Mesendoderm (in vitro differentiated cells): Measurements from ENCODE around the gene GAL.

ENCODE experiments used
- DNase-seq: peaks from one replicate; pipeline ENCODE4 v3.0.0; 2013
- H2AK5ac ChIP-seq: 2 replicates; pipeline ENCODE4 v1.6.1; 2013; ENCODE audit warnings: low read length, inconsistent platforms
- H2BK120ac ChIP-seq: 2 replicates; pipeline ENCODE4 v1.6.1; 2013; ENCODE audit warnings: low read depth, mild to moderate bottlenecking, low read length, moderate library complexity, mixed read lengths
- H2BK15ac ChIP-seq: replicated peaks from 2 replicates; pipeline ENCODE4 v1.6.1; 2013; ENCODE audit warnings: low read depth, mild to moderate bottlenecking, moderate library complexity
- H2BK5ac ChIP-seq: 2 replicates; pipeline ENCODE4 v1.6.1; 2013; ENCODE audit warnings: low read length, inconsistent platforms
- H3K18ac ChIP-seq: 2 replicates; pipeline ENCODE4 v1.6.1; 2013; ENCODE audit warnings: mild to moderate bottlenecking, low read length, mixed read lengths
- H3K23ac ChIP-seq: one replicate; pipeline ENCODE4 v1.6.1; 2013; ENCODE audit warnings: low read length
- H3K27ac ChIP-seq: 2 replicates; pipeline ENCODE4 v1.5.1; 2013; ENCODE audit warnings: low read depth, mild to moderate bottlenecking, inconsistent platforms, low read length, moderate library complexity
- H3K27me3 ChIP-seq: 2 replicates; pipeline ENCODE4 v1.6.1; 2013; ENCODE audit warnings: low read length, control low read depth, mild to moderate bottlenecking, inconsistent platforms; ENCODE audit not compliant: insufficient read depth, poor library complexity
- H3K36me3 ChIP-seq: 2 replicates; pipeline ENCODE4 v1.6.1; 2013; ENCODE audit warnings: low read length, inconsistent platforms; ENCODE audit not compliant: control insufficient read depth, insufficient read depth
- H3K4ac ChIP-seq: one replicate; pipeline ENCODE4 v1.6.1; 2013; ENCODE audit warnings: low read depth, mild to moderate bottlenecking, low read length, moderate library complexity
- H3K4me1 ChIP-seq: 2 replicates; pipeline ENCODE4 v1.6.1; 2013; ENCODE audit warnings: low read depth, low read length, inconsistent platforms; ENCODE audit not compliant: control insufficient read depth
- H3K4me2 ChIP-seq: 2 replicates; pipeline ENCODE4 v1.6.1; 2013; ENCODE audit warnings: low read length
- H3K4me3 ChIP-seq: 2 replicates; pipeline ENCODE4 v1.5.1; 2013; ENCODE audit warnings: mild to moderate bottlenecking, low read length
- H3K56ac ChIP-seq: one replicate; pipeline ENCODE4 v1.6.1; 2013; ENCODE audit warnings: low read length
- H3K79me1 ChIP-seq: 2 replicates; pipeline ENCODE4 v1.6.1; 2013; ENCODE audit warnings: low read length, inconsistent platforms
- H3K79me2 ChIP-seq: 2 replicates; pipeline ENCODE4 v1.6.1; 2013; ENCODE audit warnings: mild to moderate bottlenecking, low read length; ENCODE audit not compliant: control insufficient read depth, insufficient read depth
- H3K9ac ChIP-seq: 2 replicates; pipeline ENCODE4 v1.6.1; 2013; ENCODE audit warnings: low read length, inconsistent platforms
- H4K5ac ChIP-seq: one replicate; pipeline ENCODE4 v1.6.1; 2013; ENCODE audit warnings: low read length
- H4K8ac ChIP-seq: one replicate; pipeline ENCODE4 v1.6.1; 2013; ENCODE audit warnings: low read depth, mild to moderate bottlenecking, control low read depth, low read length, moderate library complexity
- WGBS: extraction: QIAGEN DNeasy Blood & Tissue Kit; methylation state at CpG from one replicate; pipeline ENCODE4 v1.1.7; 2013; ENCODE audit warnings: low lambda C conversion rate, missing lambda C conversion rate; ENCODE audit not compliant: insufficient coverage; ENCODE audit errors: extremely low coverage; 5-methylcytosine and 5-hydroxymethylcytosine counted together

GAL gene

DNA sequence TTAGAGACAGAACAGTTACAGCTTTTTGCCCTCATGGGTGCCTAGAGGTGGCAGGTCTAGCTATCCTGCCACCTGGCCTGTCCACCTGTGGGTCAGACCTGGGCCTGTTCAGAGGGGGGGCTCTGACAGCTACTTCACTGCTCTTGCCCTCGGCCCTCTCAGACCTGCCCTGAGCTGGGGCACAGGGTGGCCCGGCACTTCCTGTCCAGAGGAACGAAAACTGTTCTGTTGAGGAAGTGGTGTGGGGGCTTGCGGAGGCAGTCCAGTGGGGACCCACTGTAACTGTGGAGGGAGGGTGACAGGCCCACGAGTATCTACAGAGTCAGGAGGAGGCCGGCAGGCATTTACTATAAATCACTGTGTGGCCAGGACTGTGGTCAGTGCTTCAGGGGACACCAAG, 50.8 kb downstream of the GAL start:
- no peak overlapping the region for H3K56ac ChIP-seq
- H3K4ac ChIP-seq: no peak overlapping the region
- no peaks in the 10 kb centered on the region for H3K79me2 ChIP-seq
- H3K27ac ChIP-seq: no peak overlapping the region
- H3K23ac ChIP-seq: no peak overlapping the region
- DNase-seq: no peak
- H3K18ac ChIP-seq: no peak overlapping the region
- no peak overlapping the region for H2BK15ac ChIP-seq
- no peaks in the 10 kb centered on the region for H3K27me3 ChIP-seq
- H4K8ac ChIP-seq: no peak overlapping the region
- no peak overlapping the region for H2BK120ac ChIP-seq
- WGBS: no CpG with 5 or more reads among the region's 6 CpGs
- H3K79me1 ChIP-seq: no peaks in the 10 kb centered on the region
- H3K9ac ChIP-seq: no peak overlapping the region
- no peak overlapping the region for H2BK5ac ChIP-seq
- no peak overlapping the region for H3K4me2 ChIP-seq
- no peak overlapping the region for H3K4me3 ChIP-seq
- H4K5ac ChIP-seq: no peak overlapping the region
- peaks cover 2% of the 10 kb centered on the region for H3K4me1 ChIP-seq
- H2AK5ac ChIP-seq: no peak overlapping the region
- H3K36me3 ChIP-seq: no peaks in the 10 kb centered on the region

DNA sequence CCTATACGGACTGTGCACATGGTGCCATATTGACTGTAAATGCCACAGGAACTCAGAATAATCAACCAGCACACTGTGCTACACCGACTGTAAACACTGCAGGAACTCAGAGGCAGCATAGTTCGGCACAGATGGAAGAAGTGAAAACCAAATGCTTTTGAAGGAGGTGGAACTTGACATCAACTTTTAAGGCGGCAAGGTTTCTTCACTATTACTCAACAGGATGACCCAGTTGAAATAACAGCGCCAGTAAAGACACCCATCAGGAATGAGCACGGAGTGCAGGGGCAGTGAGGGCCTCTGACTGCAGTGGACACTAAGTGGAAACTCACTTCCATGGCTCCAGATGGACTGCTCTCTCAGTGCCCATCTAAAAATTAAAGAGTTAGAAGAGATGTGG, 51.3 kb downstream of the GAL start:
- Histone ChIP-seq H3K4me1 (peaks cover 7% of the 10 kb centered on the region), H3K9ac (no peak overlapping the region), H3K79me1 (no peaks in the 10 kb centered on the region), H2BK15ac (no peak overlapping the region), H3K23ac (no peak overlapping the region), H4K8ac (no peak overlapping the region), H2AK5ac (no peak overlapping the region), H3K79me2 (no peaks in the 10 kb centered on the region), H3K56ac (no peak overlapping the region), H3K27me3 (no peaks in the 10 kb centered on the region), H2BK5ac (no peak overlapping the region), H3K4me2 (no peak overlapping the region), H3K36me3 (no peaks in the 10 kb centered on the region), H3K18ac (no peak overlapping the region), H2BK120ac (no peak overlapping the region), H3K4ac (no peak overlapping the region), H3K4me3 (no peak overlapping the region), H3K27ac (no peak overlapping the region), H4K5ac (no peak overlapping the region)
- DNase-seq: no peak
- WGBS: no CpG with 5 or more reads among the region's 6 CpGs
